Measurements from ENCODE around the gene RNASET2. TPM values are rescaled to one million over a fixed set of nuclear protein-coding genes. Genes with fewer than 3 reads are reported as not detected.

Gene RNASET2, protein sequence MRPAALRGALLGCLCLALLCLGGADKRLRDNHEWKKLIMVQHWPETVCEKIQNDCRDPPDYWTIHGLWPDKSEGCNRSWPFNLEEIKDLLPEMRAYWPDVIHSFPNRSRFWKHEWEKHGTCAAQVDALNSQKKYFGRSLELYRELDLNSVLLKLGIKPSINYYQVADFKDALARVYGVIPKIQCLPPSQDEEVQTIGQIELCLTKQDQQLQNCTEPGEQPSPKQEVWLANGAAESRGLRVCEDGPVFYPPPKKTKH
- polyA plus RNA-seq (68.3 and 73.9 TPM in 2 replicates), polyA minus RNA-seq (31.1 and 37.5 TPM in 2 replicates)

GRCh38 chr6:166956444-166957086, at the start of gene RNASET2:
RNASET2 (minus strand) TSS chr6:166956550; CDS start chr6:166956182, 368 bp downstream.
- Histone ChIP-seq H3K27me3 (ENCODE audit: insufficient read depth, low read depth, low read length) (no peaks in the 10 kb centered on the region), H3F3A (ENCODE audit: insufficient read depth, low read length, poor library complexity, severe bottlenecking) (no peaks in the 10 kb centered on the region), H3K4me2 (ENCODE audit: low read length) (peak within 1 kb of the TSS; percentile 73), H3K9me3 (ENCODE audit: low read length) (no peaks in the 10 kb centered on the region), H3K36me3 (ENCODE audit: insufficient read depth, low read length) (no peaks in the 10 kb centered on the region), H3K9me2 (ENCODE audit: insufficient read depth, low read length) (no peaks in the 10 kb centered on the region), H3K79me2 (replicated peaks; ENCODE audit: insufficient read depth, low read length) (no peaks in the 10 kb centered on the region), H3K9ac (ENCODE audit: low read length) (peak within 1 kb of the TSS; percentile 71), H3K4me3 (ENCODE audit: low read length) (peak within 1 kb of the TSS; percentile 98), H3K27ac (ENCODE audit: low read length) (no peak within 1 kb of the TSS), H4K20me1 (ENCODE audit: insufficient read depth) (no peaks in the 10 kb centered on the region), H2AFZ (ENCODE audit: low read depth, low read length) (peak within 1 kb of the TSS; percentile 60)
- TF ChIP-seq MXI1 (conservative IDR thresholded peaks at IDR 0.05; ENCODE audit: poor library complexity, severe bottlenecking) (peak; percentile 28), RAD21 (conservative IDR thresholded peaks at IDR 0.05) (peak; percentile 7), POLR2AphosphoS5 (IDR thresholded peaks at IDR 0.05) (no peak), TAF1 (IDR thresholded peaks at IDR 0.05; ENCODE audit: low read depth) (no peak), EP300 (conservative IDR thresholded peaks at IDR 0.05; ENCODE audit: poor library complexity, severe bottlenecking) (no peak), SMC3 (conservative IDR thresholded peaks at IDR 0.05; ENCODE audit: poor library complexity) (peak; percentile 54), EZH2 (IDR thresholded peaks at IDR 0.05; ENCODE audit: borderline replicate concordance, insufficient read depth, low read length, poor library complexity, severe bottlenecking) (no peak), CTCF (IDR thresholded peaks at IDR 0.05; ENCODE audit: poor library complexity, severe bottlenecking) (no peak)
- TF ChIP-seq, protein P1, sequence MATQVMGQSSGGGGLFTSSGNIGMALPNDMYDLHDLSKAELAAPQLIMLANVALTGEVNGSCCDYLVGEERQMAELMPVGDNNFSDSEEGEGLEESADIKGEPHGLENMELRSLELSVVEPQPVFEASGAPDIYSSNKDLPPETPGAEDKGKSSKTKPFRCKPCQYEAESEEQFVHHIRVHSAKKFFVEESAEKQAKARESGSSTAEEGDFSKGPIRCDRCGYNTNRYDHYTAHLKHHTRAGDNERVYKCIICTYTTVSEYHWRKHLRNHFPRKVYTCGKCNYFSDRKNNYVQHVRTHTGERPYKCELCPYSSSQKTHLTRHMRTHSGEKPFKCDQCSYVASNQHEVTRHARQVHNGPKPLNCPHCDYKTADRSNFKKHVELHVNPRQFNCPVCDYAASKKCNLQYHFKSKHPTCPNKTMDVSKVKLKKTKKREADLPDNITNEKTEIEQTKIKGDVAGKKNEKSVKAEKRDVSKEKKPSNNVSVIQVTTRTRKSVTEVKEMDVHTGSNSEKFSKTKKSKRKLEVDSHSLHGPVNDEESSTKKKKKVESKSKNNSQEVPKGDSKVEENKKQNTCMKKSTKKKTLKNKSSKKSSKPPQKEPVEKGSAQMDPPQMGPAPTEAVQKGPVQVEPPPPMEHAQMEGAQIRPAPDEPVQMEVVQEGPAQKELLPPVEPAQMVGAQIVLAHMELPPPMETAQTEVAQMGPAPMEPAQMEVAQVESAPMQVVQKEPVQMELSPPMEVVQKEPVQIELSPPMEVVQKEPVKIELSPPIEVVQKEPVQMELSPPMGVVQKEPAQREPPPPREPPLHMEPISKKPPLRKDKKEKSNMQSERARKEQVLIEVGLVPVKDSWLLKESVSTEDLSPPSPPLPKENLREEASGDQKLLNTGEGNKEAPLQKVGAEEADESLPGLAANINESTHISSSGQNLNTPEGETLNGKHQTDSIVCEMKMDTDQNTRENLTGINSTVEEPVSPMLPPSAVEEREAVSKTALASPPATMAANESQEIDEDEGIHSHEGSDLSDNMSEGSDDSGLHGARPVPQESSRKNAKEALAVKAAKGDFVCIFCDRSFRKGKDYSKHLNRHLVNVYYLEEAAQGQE (IDR thresholded peaks at IDR 0.05; ENCODE audit: borderline replicate concordance), result no peak

- H3K36me3 ChIP-seq (ENCODE audit: insufficient read depth, low read length), result peaks cover 12% of the 10 kb centered on the region
- H3K79me2 ChIP-seq (replicated peaks; ENCODE audit: insufficient read depth, low read length), result peaks cover 28% of the 10 kb centered on the region
- no peaks in the 10 kb centered on the region for H3F3A ChIP-seq (ENCODE audit: insufficient read depth, low read length, poor library complexity, severe bottlenecking)
- H3K27ac ChIP-seq (ENCODE audit: low read length), result no peak overlapping the region
- TF ChIP-seq, protein P1 (IDR thresholded peaks at IDR 0.05; ENCODE audit: borderline replicate concordance), result no peak
- TF ChIP-seq MXI1 (conservative IDR thresholded peaks at IDR 0.05; ENCODE audit: poor library complexity, severe bottlenecking), result no peak
- no peak for TF ChIP-seq TAF1 (IDR thresholded peaks at IDR 0.05; ENCODE audit: low read depth)
- no peak for TF ChIP-seq SMC3 (conservative IDR thresholded peaks at IDR 0.05; ENCODE audit: poor library complexity)
- no peak for TF ChIP-seq EP300 (conservative IDR thresholded peaks at IDR 0.05; ENCODE audit: poor library complexity, severe bottlenecking)
- no peak for TF ChIP-seq RAD21 (conservative IDR thresholded peaks at IDR 0.05)
- TF ChIP-seq CTCF (IDR thresholded peaks at IDR 0.05; ENCODE audit: poor library complexity, severe bottlenecking), result no peak
- no peak for TF ChIP-seq POLR2AphosphoS5 (IDR thresholded peaks at IDR 0.05)
- no peak for TF ChIP-seq EZH2 (IDR thresholded peaks at IDR 0.05; ENCODE audit: borderline replicate concordance, insufficient read depth, low read length, poor library complexity, severe bottlenecking)
- no peaks in the 10 kb centered on the region for H3K9me3 ChIP-seq (ENCODE audit: low read length)
- H3K4me3 ChIP-seq (ENCODE audit: low read length), result no peak overlapping the region
- H3K27me3 ChIP-seq (ENCODE audit: insufficient read depth, low read depth, low read length), result no peaks in the 10 kb centered on the region
- H4K20me1 ChIP-seq (ENCODE audit: insufficient read depth), result no peaks in the 10 kb centered on the region
- H2AFZ ChIP-seq (ENCODE audit: low read depth, low read length), result no peak overlapping the region
- no peaks in the 10 kb centered on the region for H3K9me2 ChIP-seq (ENCODE audit: insufficient read depth, low read length)
- no peak overlapping the region for H3K4me2 ChIP-seq (ENCODE audit: low read length)
- no peak overlapping the region for H3K9ac ChIP-seq (ENCODE audit: low read length)
These were observed 49.2 kb upstream of the RNASET2 start for GRCh38 chr6:167005350-167006159.

Measured in neural cell (in vitro differentiated cells).